OCI-LY1 (cell line): ENCODE results near the gene FBXW5.

Source experiments
- H2AFZ ChIP-seq: fragments of 200-600 bp; sonication (generic), shearing (Covaris generic); 2 replicates; pipeline ENCODE4 v1.6.0; 2014; ENCODE audit warnings: antibody characterized with exemption, mild to moderate bottlenecking, low read length
- H3F3A ChIP-seq: fragments of 200-600 bp; sonication (generic), shearing (Covaris generic); 2 replicates; pipeline ENCODE4 v1.6.0; 2014; ENCODE audit warnings: mild to moderate bottlenecking, antibody characterized with exemption, low read length, moderate library complexity; ENCODE audit not compliant: insufficient read depth
- H3K27ac ChIP-seq: fragments of 200-600 bp; sonication (generic); 2 replicates; pipeline ENCODE4 v1.5.1; 2014; ENCODE audit warnings: low read length, mixed run types, mild to moderate bottlenecking, low read depth; ENCODE audit not compliant: poor library complexity, severe bottlenecking
- H3K27me3 ChIP-seq: fragments of 200-600 bp; sonication (generic); 2 replicates; pipeline ENCODE4 v1.6.0; 2014; ENCODE audit warnings: antibody characterized with exemption, mild to moderate bottlenecking, low read length, moderate library complexity; ENCODE audit not compliant: insufficient read depth
- H3K36me3 ChIP-seq: fragments of 200-600 bp; sonication (generic); 2 replicates; pipeline ENCODE4 v1.6.1; 2014; ENCODE audit warnings: mild to moderate bottlenecking, antibody characterized with exemption, low read length, moderate library complexity, mixed read lengths; ENCODE audit not compliant: insufficient read depth
- H3K4me1 ChIP-seq: fragments of 200-600 bp; sonication (generic); 2 replicates; pipeline ENCODE4 v1.5.1; 2014; ENCODE audit warnings: mild to moderate bottlenecking, low read length, moderate library complexity; ENCODE audit not compliant: insufficient read depth, severe bottlenecking
- H3K4me2 ChIP-seq: fragments of 200-600 bp; sonication (generic), shearing (Covaris generic); 2 replicates; pipeline ENCODE4 v1.6.1; 2014; ENCODE audit warnings: low read length
- H3K4me3 ChIP-seq: fragments of 200-600 bp; sonication (generic); 2 replicates; pipeline ENCODE4 v1.5.1; 2014; ENCODE audit warnings: low read length, low read depth, mild to moderate bottlenecking, mixed read lengths; ENCODE audit not compliant: poor library complexity, severe bottlenecking
- H3K79me2 ChIP-seq: fragments of 200-600 bp; shearing (Covaris generic); 2 replicates; pipeline ENCODE4 v1.6.1; 2016; ENCODE audit warnings: mixed run types, low read length, mixed read lengths; ENCODE audit not compliant: insufficient read depth
- H3K9ac ChIP-seq: fragments of 200-600 bp; sonication (generic), shearing (Covaris generic); 2 replicates; pipeline ENCODE4 v1.6.1; 2014; ENCODE audit warnings: mild to moderate bottlenecking, low read length, mixed read lengths
- H3K9me2 ChIP-seq: fragments of 200-600 bp; sonication (generic), shearing (Covaris generic); 2 replicates; pipeline ENCODE4 v1.6.1; 2014; ENCODE audit warnings: low read depth, mild to moderate bottlenecking, low read length, mixed read lengths
- H3K9me3 ChIP-seq: fragments of 200-600 bp; shearing (Covaris generic); 2 replicates; pipeline ENCODE4 v1.6.1; 2014; ENCODE audit warnings: low read length, mixed read lengths
- H4K20me1 ChIP-seq: fragments of 200-600 bp; sonication (generic), shearing (Covaris generic); 2 replicates; pipeline ENCODE4 v1.6.0; 2016; ENCODE audit warnings: mild to moderate bottlenecking, low read length; ENCODE audit not compliant: insufficient read depth
- EZH2 ChIP-seq: fragments of 200-600 bp; sonication (generic), shearing (Covaris generic); IDR thresholded peaks from 2 replicates; pipeline ENCODE4 v1.8.0; 2017; ENCODE audit warnings: borderline replicate concordance, mixed run types, mild to moderate bottlenecking, antibody characterized with exemption, low read length, moderate library complexity, mixed read lengths
- TF ChIP-seq, protein P1 (sequence below): fragments of 200-600 bp; sonication (generic), shearing (Covaris generic); IDR thresholded peaks from 2 replicates; pipeline ENCODE4 v1.5.1; 2017; ENCODE audit warnings: mild to moderate bottlenecking, antibody characterized with exemption, low read length, moderate library complexity, mixed read lengths

FBXW5 gene

DNA sequence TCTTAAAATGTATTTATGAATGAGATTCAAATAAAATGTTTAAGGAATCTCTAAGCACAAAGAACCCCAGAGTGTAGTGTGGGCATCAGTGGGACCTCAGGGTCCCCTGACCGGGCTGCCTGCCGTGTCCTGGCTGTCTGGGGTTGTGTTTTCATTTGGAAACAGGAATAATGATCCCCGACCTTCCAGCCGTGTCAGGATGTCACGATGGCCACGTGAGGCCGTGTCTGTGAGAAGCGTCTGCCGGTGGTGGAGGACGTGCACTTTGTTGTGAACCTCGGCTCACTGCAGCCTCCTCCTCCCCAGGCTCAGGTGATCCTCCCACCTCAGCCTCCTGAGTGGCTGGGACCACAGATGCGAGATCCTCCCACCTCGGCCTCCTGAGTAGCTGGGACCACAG, 53.9 kb downstream of the FBXW5 start:
- Histone ChIP-seq H3F3A (no peaks in the 10 kb centered on the region), H3K4me3 (no peak overlapping the region), H3K36me3 (peaks cover 39% of the 10 kb centered on the region), H2AFZ (no peak overlapping the region), H3K79me2 (peaks cover 43% of the 10 kb centered on the region), H3K4me1 (peaks cover 6% of the 10 kb centered on the region), H3K9me2 (no peaks in the 10 kb centered on the region), H3K4me2 (no peak overlapping the region), H3K27me3 (no peaks in the 10 kb centered on the region), H3K9me3 (no peaks in the 10 kb centered on the region), H4K20me1 (no peaks in the 10 kb centered on the region), H3K9ac (no peak overlapping the region), H3K27ac (no peak overlapping the region)
- TF ChIP-seq, protein P1, sequence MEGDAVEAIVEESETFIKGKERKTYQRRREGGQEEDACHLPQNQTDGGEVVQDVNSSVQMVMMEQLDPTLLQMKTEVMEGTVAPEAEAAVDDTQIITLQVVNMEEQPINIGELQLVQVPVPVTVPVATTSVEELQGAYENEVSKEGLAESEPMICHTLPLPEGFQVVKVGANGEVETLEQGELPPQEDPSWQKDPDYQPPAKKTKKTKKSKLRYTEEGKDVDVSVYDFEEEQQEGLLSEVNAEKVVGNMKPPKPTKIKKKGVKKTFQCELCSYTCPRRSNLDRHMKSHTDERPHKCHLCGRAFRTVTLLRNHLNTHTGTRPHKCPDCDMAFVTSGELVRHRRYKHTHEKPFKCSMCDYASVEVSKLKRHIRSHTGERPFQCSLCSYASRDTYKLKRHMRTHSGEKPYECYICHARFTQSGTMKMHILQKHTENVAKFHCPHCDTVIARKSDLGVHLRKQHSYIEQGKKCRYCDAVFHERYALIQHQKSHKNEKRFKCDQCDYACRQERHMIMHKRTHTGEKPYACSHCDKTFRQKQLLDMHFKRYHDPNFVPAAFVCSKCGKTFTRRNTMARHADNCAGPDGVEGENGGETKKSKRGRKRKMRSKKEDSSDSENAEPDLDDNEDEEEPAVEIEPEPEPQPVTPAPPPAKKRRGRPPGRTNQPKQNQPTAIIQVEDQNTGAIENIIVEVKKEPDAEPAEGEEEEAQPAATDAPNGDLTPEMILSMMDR: no peak
- TF ChIP-seq EZH2: no peak
